DND-41 (cell line): ENCODE results near the gene TTYH3.

Experiments
- ATAC-seq: fragments of 200-7000 bp; cut with Tn5 transposase; 3 replicates; pipeline ENCODE4 v1.9.1; 2021; ENCODE audit warnings: low read depth; ENCODE audit not compliant: insufficient read depth
- DNase-seq: peaks from one replicate; pipeline ENCODE4 v3.0.0-alpha.2; 2020
- H2AFZ ChIP-seq: 2 replicates; pipeline ENCODE4 v1.6.0; 2012; ENCODE audit warnings: low read depth, low read length
- H3K27ac ChIP-seq: 2 replicates; pipeline ENCODE4 v1.5.1; 2012; ENCODE audit warnings: low read length, inconsistent platforms
- H3K27me3 ChIP-seq: fragments of 200-600 bp; sonication (generic); 2 replicates; pipeline ENCODE4 v1.6.0; 2012; ENCODE audit warnings: low read length, mild to moderate bottlenecking, inconsistent platforms; ENCODE audit not compliant: insufficient read depth, poor library complexity
- H3K36me3 ChIP-seq: 2 replicates; pipeline ENCODE4 v1.5.1; 2012; ENCODE audit warnings: low read length, inconsistent platforms; ENCODE audit not compliant: insufficient read depth
- H3K4me1 ChIP-seq: 2 replicates; pipeline ENCODE4 v1.5.1; 2012; ENCODE audit warnings: mild to moderate bottlenecking, low read length; ENCODE audit not compliant: insufficient read depth
- H3K4me2 ChIP-seq: 2 replicates; pipeline ENCODE4 v1.6.0; 2012; ENCODE audit warnings: mild to moderate bottlenecking, moderate library complexity, low read length, inconsistent platforms; ENCODE audit not compliant: insufficient read depth
- H3K4me3 ChIP-seq, 2 experiments: fragments of 200-600 bp in 1 of 2; shearing (Covaris generic) in 1 of 2; 2 replicates each; pipeline ENCODE4 v1.5.1; 2012 to 2016; ENCODE audit warnings: inconsistent platforms in 2 of 2, low read length in 2 of 2, mild to moderate bottlenecking in 2 of 2, low read depth in 1 of 2, moderate library complexity in 1 of 2
- H3K79me2 ChIP-seq: 2 replicates; pipeline ENCODE4 v1.6.0; 2012; ENCODE audit warnings: low read length, inconsistent platforms; ENCODE audit not compliant: insufficient read depth
- H3K9ac ChIP-seq: 2 replicates; pipeline ENCODE4 v1.6.0; 2012; ENCODE audit warnings: low read depth, mild to moderate bottlenecking, inconsistent platforms, low read length, moderate library complexity
- H3K9me3 ChIP-seq: 2 replicates; pipeline ENCODE4 v1.5.1; 2012; ENCODE audit warnings: low read length, moderate library complexity, mild to moderate bottlenecking, inconsistent platforms; ENCODE audit not compliant: insufficient read depth, severe bottlenecking
- H4K20me1 ChIP-seq: 2 replicates; pipeline ENCODE4 v1.6.0; 2012; ENCODE audit warnings: low read length; ENCODE audit not compliant: insufficient read depth
- EZH2 ChIP-seq: IDR thresholded peaks from 3 replicates; pipeline ENCODE4 v1.6.1; 2012; ENCODE audit warnings: borderline replicate concordance, low read depth, mild to moderate bottlenecking, moderate library complexity, low read length, inconsistent platforms; ENCODE audit not compliant: severe bottlenecking
- TF ChIP-seq, protein P1 (sequence below): IDR thresholded peaks from 2 replicates; pipeline ENCODE4 v1.5.1; 2012; ENCODE audit warnings: borderline replicate concordance, low read length, moderate library complexity, mild to moderate bottlenecking; ENCODE audit not compliant: poor library complexity, severe bottlenecking; ENCODE audit errors: extremely low read depth

TTYH3 gene

GRCh38 chr7:2649139-2649838, 17.5 kb downstream of the TTYH3 start:
- TF ChIP-seq EZH2 = no peak
- peaks cover 73% of the 10 kb centered on the region for H3K36me3 ChIP-seq
- H3K4me3 ChIP-seq = no peak overlapping the region
- peaks cover 23% of the 10 kb centered on the region for H3K79me2 ChIP-seq
- DNase-seq (no peak), ATAC-seq (no peak)
- no peaks in the 10 kb centered on the region for H3K27me3 ChIP-seq
- no peak overlapping the region for H3K9ac ChIP-seq
- no peak overlapping the region for H2AFZ ChIP-seq
- peaks cover 16% of the 10 kb centered on the region for H3K4me1 ChIP-seq
- no peaks in the 10 kb centered on the region for H3K9me3 ChIP-seq
- H3K4me2 ChIP-seq = no peak overlapping the region
- H4K20me1 ChIP-seq = peaks cover 64% of the 10 kb centered on the region
- no peak overlapping the region for H3K27ac ChIP-seq

DNA sequence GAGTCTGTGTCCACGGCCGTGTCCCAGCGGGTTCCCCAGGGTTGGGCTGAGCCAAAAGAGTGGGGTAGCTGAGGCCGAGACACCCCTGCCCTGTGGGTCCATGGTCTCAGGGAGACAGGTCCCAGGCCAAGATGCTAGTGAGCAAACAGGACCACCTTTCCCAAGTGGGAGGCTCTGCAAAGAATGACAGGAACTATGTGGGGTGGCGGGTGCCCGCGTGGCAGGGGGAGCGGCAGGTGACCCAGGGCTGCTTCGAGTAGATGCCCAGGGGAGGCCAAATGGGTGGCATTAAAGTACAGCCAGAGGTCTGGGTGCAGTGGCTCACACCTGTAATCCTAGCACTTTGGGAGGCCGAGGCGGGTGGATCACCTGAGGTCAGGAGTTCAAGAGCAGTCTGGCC, 18.2 kb downstream of the TTYH3 start:
- ATAC-seq (no peak), DNase-seq (no peak)
- Histone ChIP-seq H3K79me2 (peaks cover 16% of the 10 kb centered on the region), H3K4me3 (no peak overlapping the region), H3K27me3 (no peaks in the 10 kb centered on the region), H3K9me3 (no peaks in the 10 kb centered on the region), H3K36me3 (peaks cover 73% of the 10 kb centered on the region), H4K20me1 (peaks cover 57% of the 10 kb centered on the region), H2AFZ (no peak overlapping the region), H3K4me2 (no peak overlapping the region), H3K4me1 (peaks cover 9% of the 10 kb centered on the region), H3K27ac (no peak overlapping the region), H3K9ac (no peak overlapping the region)
- TF ChIP-seq EZH2 = no peak
- TF ChIP-seq, protein P1, sequence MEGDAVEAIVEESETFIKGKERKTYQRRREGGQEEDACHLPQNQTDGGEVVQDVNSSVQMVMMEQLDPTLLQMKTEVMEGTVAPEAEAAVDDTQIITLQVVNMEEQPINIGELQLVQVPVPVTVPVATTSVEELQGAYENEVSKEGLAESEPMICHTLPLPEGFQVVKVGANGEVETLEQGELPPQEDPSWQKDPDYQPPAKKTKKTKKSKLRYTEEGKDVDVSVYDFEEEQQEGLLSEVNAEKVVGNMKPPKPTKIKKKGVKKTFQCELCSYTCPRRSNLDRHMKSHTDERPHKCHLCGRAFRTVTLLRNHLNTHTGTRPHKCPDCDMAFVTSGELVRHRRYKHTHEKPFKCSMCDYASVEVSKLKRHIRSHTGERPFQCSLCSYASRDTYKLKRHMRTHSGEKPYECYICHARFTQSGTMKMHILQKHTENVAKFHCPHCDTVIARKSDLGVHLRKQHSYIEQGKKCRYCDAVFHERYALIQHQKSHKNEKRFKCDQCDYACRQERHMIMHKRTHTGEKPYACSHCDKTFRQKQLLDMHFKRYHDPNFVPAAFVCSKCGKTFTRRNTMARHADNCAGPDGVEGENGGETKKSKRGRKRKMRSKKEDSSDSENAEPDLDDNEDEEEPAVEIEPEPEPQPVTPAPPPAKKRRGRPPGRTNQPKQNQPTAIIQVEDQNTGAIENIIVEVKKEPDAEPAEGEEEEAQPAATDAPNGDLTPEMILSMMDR = no peak

- no peak for TF ChIP-seq EZH2
- TF ChIP-seq, protein P1 = no peak
- Histone ChIP-seq H3K27ac (no peak overlapping the region), H3K9ac (no peak overlapping the region), H3K9me3 (no peaks in the 10 kb centered on the region), H3K79me2 (peaks cover 11% of the 10 kb centered on the region), H3K4me1 (peaks cover 4% of the 10 kb centered on the region), H3K4me2 (no peak overlapping the region), H3K36me3 (peaks cover 74% of the 10 kb centered on the region), H3K27me3 (no peaks in the 10 kb centered on the region), H4K20me1 (peaks cover 52% of the 10 kb centered on the region), H3K4me3 (no peak overlapping the region), H2AFZ (no peak overlapping the region)
- no peak for DNase-seq
- ATAC-seq = no peak
Observed at GRCh38 chr7:2650451-2650850, 18.7 kb downstream of the TTYH3 start.

- ATAC-seq (no peak), DNase-seq (no peak)
- Histone ChIP-seq H3K9ac (no peak overlapping the region), H3K4me3 (no peak overlapping the region), H3K27me3 (no peaks in the 10 kb centered on the region), H2AFZ (no peak overlapping the region), H3K36me3 (peaks cover 76% of the 10 kb centered on the region), H3K27ac (no peak overlapping the region), H3K9me3 (no peaks in the 10 kb centered on the region), H3K79me2 (peaks cover 5% of the 10 kb centered on the region), H4K20me1 (peaks cover 46% of the 10 kb centered on the region), H3K4me2 (no peak overlapping the region), H3K4me1 (no peaks in the 10 kb centered on the region)
- no peak for TF ChIP-seq EZH2
- TF ChIP-seq, protein P1 = peak; percentile 5
Observed at GRCh38 chr7:2651336-2651735, 19.6 kb downstream of the TTYH3 start.
